Endometrial microvascular endothelial cells (primary cell): ENCODE results near the gene SCAND1. TPM values are rescaled to one million over a fixed set of nuclear protein-coding genes. Genes with fewer than 3 reads are reported as not detected.
"Not testable (repeated sequence)": the region's sequence is repeated elsewhere in the genome, so short reads cannot be mapped to it uniquely, and the experiment has no call there.

Experiments used
- in situ Hi-C: cut with HindIII; loops from 2 replicates; pipeline ENCODE4 v1.10.0; 2017; ENCODE audit warnings: low sequenced_read_pairs, low pct_unique_long_range_greater_than_20kb; ENCODE audit errors: inconsistent ontology term
- total RNA-seq: library from RNA; depleted of rRNA; stranded (reverse); fragments of >200 nt; gene quantifications from one replicate; pipeline ENCODE4 v1.2.3, GENCODE V29; 2015; ENCODE audit errors: inconsistent ontology term

Gene SCAND1
- total RNA-seq, 1 donor from 2014 or later = 96.5 TPM

GRCh38 chr20:35967979-35968640 is 13.8 kb upstream of the SCAND1 start, which contains the start of gene CNBD2:
TSS of gene CNBD2 (plus strand) at chr20:35968590. CDS start at chr20:35968763, 173 bp downstream.
- in situ Hi-C loops = no loop called here

GRCh38 chr20:35963878-35964277 is 9.6 kb upstream of the SCAND1 start:
- in situ Hi-C loops = no loop called here

- in situ Hi-C loops = not testable (repeated sequence)
These were observed 5.0 kb upstream of the SCAND1 start for GRCh38 chr20:35959291-35959690.

- in situ Hi-C loops = no loop called here
These were observed 2.3 kb upstream of the SCAND1 start for GRCh38 chr20:35956616-35957015.

GRCh38 chr20:35954907-35955251 is 577 bp upstream of the SCAND1 start:
- in situ Hi-C loops = no loop called here

- in situ Hi-C loops = no loop called here
These were observed 709 bp downstream of the SCAND1 start for GRCh38 chr20:35953387-35954199.

GRCh38 chr20:35952480-35953386 is 1.6 kb downstream of the SCAND1 start:
- in situ Hi-C loops = no loop called here

- in situ Hi-C loops = not testable (repeated sequence)
These were observed 2.2 kb downstream of the SCAND1 start for GRCh38 chr20:35952080-35952479.

GRCh38 chr20:35950093-35950492 is 4.2 kb downstream of the SCAND1 start:
- in situ Hi-C loops = no loop called here

GRCh38 chr20:35947907-35948306 is 6.4 kb downstream of the SCAND1 start:
- in situ Hi-C loops = no loop called here

- in situ Hi-C loops = no loop called here
These were observed 6.8 kb downstream of the SCAND1 start for GRCh38 chr20:35947489-35947888.

GRCh38 chr20:35942243-35942642 is 12.1 kb downstream of the SCAND1 start:
- in situ Hi-C loops = no loop called here

GRCh38 chr20:35941620-35942019 is 12.7 kb downstream of the SCAND1 start:
- in situ Hi-C loops = no loop called here

- in situ Hi-C loops = no loop called here
These were observed 15.0 kb downstream of the SCAND1 start for GRCh38 chr20:35939264-35939663.

- in situ Hi-C loops = no loop called here
These were observed 20.3 kb downstream of the SCAND1 start for GRCh38 chr20:35934050-35934449.

GRCh38 chr20:35929301-35929700 is 25.0 kb downstream of the SCAND1 start:
- in situ Hi-C loops = no loop called here

GRCh38 chr20:35920523-35920922 is 33.8 kb downstream of the SCAND1 start:
- in situ Hi-C loops = no loop called here

GRCh38 chr20:35918021-35918420 is 36.3 kb downstream of the SCAND1 start:
- in situ Hi-C loops = no loop called here

- in situ Hi-C loops = no loop called here
These were observed 37.2 kb downstream of the SCAND1 start for GRCh38 chr20:35917077-35917476.
